Activated CD4-positive, alpha-beta T cell treated with anti-CD3 and anti-CD28 coated beads, Interleukin-2, amount 10 ng/mL, durations not matched to agents 7 days and 5 days (primary cell): ENCODE data around the gene CCDC12. TPM values are rescaled to one million over a fixed set of nuclear protein-coding genes. Genes with fewer than 3 reads are reported as not detected.
A peak's percentile ranks its signal among the peaks of the same experiment; 100 is the strongest.

Experiments
- CTCF ChIA-PET: fragments of 350-600 bp; sonication (Branson Sonifier 250); formaldehyde crosslinking; loops from one replicate; lab custom pipeline; 2021; ENCODE audit warnings: antibody characterized with exemption; lab: Charles Lee
- POLR2A ChIA-PET: fragments of 350-600 bp; sonication (Branson Sonifier 250); formaldehyde crosslinking; loops from one replicate; lab custom pipeline; 2021; ENCODE audit warnings: antibody characterized with exemption; lab: Charles Lee
- DNase-seq: peaks from one replicate; pipeline ENCODE4 v3.0.0-alpha.2; 2020
- H3K27ac Mint-ChIP-seq: one replicate; pipeline ENCODE4 v1.8.0; 2021; ENCODE audit warnings: mild to moderate bottlenecking, moderate library complexity, mixed read lengths
- H3K27me3 Mint-ChIP-seq: one replicate; pipeline ENCODE4 v1.8.0; 2021; ENCODE audit warnings: mixed read lengths
- H3K36me3 Mint-ChIP-seq: one replicate; pipeline ENCODE4 v1.8.0; 2021; ENCODE audit warnings: low read depth, mixed read lengths
- H3K4me1 Mint-ChIP-seq: one replicate; pipeline ENCODE4 v1.8.0; 2021; ENCODE audit warnings: mixed read lengths
- H3K4me3 Mint-ChIP-seq: one replicate; pipeline ENCODE4 v1.8.0; 2021; ENCODE audit warnings: mild to moderate bottlenecking, moderate library complexity, mixed read lengths
- H3K9me3 Mint-ChIP-seq: one replicate; pipeline ENCODE4 v1.8.0; 2021; ENCODE audit warnings: mixed read lengths
- total RNA-seq, 2 experiments: library from RNA; stranded (reverse); gene quantifications; one replicate each; pipeline ENCODE4 v1.2.3, GENCODE V29; 2021

The CCDC12 gene
- total RNA-seq, 2 experiments from 2014 or later = 48.7 to 56.1 TPM

- POLR2A ChIA-PET = no interaction called here
- Mint-ChIP-seq H3K36me3 (peaks cover 49% of the 10 kb centered on the region), H3K9me3 (no peaks in the 10 kb centered on the region), H3K4me1 (peaks cover 73% of the 10 kb centered on the region), H3K27ac (no peak overlapping the region), H3K4me3 (no peak overlapping the region), H3K27me3 (no peaks in the 10 kb centered on the region)
- no peak for DNase-seq
- CTCF ChIA-PET = interaction anchor here (1.0 to 4.5 kb wide), 3 partner anchors 10 to 39 kb away, joined by 3 to 21 read pairs (median 3); no protein-coding TSS in a partner anchor
These were observed 32.4 kb downstream of the CCDC12 start for GRCh38 chr3:46944191-46944590.

GRCh38 chr3:46943237-46944187, 33.0 kb downstream of the CCDC12 start:
- H3K27ac Mint-ChIP-seq = peak overlapping the region; percentile 16
- no peaks in the 10 kb centered on the region for H3K9me3 Mint-ChIP-seq
- ChIA-PET POLR2A (no interaction called here), CTCF (interaction anchor here (1.0 to 4.5 kb wide), 5 partner anchors 8 to 39 kb away, joined by 3 to 21 read pairs (median 3); no protein-coding TSS in a partner anchor)
- H3K4me1 Mint-ChIP-seq = peaks cover 71% of the 10 kb centered on the region
- no peaks in the 10 kb centered on the region for H3K27me3 Mint-ChIP-seq
- peaks cover 54% of the 10 kb centered on the region for H3K36me3 Mint-ChIP-seq
- no peak for DNase-seq
- no peak overlapping the region for H3K4me3 Mint-ChIP-seq

GRCh38 chr3:46942481-46943236, 33.9 kb downstream of the CCDC12 start:
- Mint-ChIP-seq H3K36me3 (peaks cover 57% of the 10 kb centered on the region), H3K27me3 (no peaks in the 10 kb centered on the region), H3K9me3 (no peaks in the 10 kb centered on the region), H3K4me3 (no peak overlapping the region), H3K4me1 (peaks cover 68% of the 10 kb centered on the region), H3K27ac (no peak overlapping the region)
- DNase-seq = no peak
- ChIA-PET CTCF (interaction anchor here (0.8 to 1.7 kb wide), 4 partner anchors 9 to 13 kb away, joined by 3 to 5 read pairs (median 4); no protein-coding TSS in a partner anchor), POLR2A (interaction anchor here (0.6 kb wide), 1 partner anchor 153 kb away, joined by 6 read pairs; no protein-coding TSS in a partner anchor)

- no peak for DNase-seq
- CTCF ChIA-PET = interaction anchor here (0.8 to 1.7 kb wide), 4 partner anchors 9 to 13 kb away, joined by 3 to 5 read pairs (median 4); no protein-coding TSS in a partner anchor
- no peaks in the 10 kb centered on the region for H3K9me3 Mint-ChIP-seq
- no peak overlapping the region for H3K27ac Mint-ChIP-seq
- peaks cover 56% of the 10 kb centered on the region for H3K36me3 Mint-ChIP-seq
- H3K4me1 Mint-ChIP-seq = peaks cover 62% of the 10 kb centered on the region
- POLR2A ChIA-PET = interaction anchor here (0.6 kb wide), 1 partner anchor 153 kb away, joined by 6 read pairs; no protein-coding TSS in a partner anchor
- H3K27me3 Mint-ChIP-seq = no peaks in the 10 kb centered on the region
- H3K4me3 Mint-ChIP-seq = no peak overlapping the region
These were observed 34.5 kb downstream of the CCDC12 start for GRCh38 chr3:46942076-46942475.

GRCh38 chr3:46939578-46940445, 36.7 kb downstream of the CCDC12 start:
- peaks cover 36% of the 10 kb centered on the region for H3K36me3 Mint-ChIP-seq
- POLR2A ChIA-PET = no interaction called here

GRCh38 chr3:46938118-46938517, 38.4 kb downstream of the CCDC12 start:
- Mint-ChIP-seq H3K9me3 (no peaks in the 10 kb centered on the region), H3K27ac (peak overlapping the region; percentile 52), H3K4me1 (peaks cover 47% of the 10 kb centered on the region), H3K4me3 (no peak overlapping the region), H3K27me3 (no peaks in the 10 kb centered on the region), H3K36me3 (peaks cover 32% of the 10 kb centered on the region)
- ChIA-PET CTCF (no interaction called here), POLR2A (no interaction called here)
- no peak for DNase-seq

More at GRCh38 chr3:46939578-46940445, 36.7 kb downstream of the CCDC12 start:
- Mint-ChIP-seq H3K4me1 (peaks cover 43% of the 10 kb centered on the region), H3K4me3 (no peak overlapping the region), H3K27me3 (no peaks in the 10 kb centered on the region), H3K9me3 (no peaks in the 10 kb centered on the region), H3K27ac (peak overlapping the region; percentile 46)
- DNase-seq = no peak
- CTCF ChIA-PET = interaction anchor here (0.8 to 1.0 kb wide), 2 partner anchors 14 kb away, joined by 3 to 4 read pairs; no protein-coding TSS in a partner anchor

GRCh38 chr3:46936733-46937250, 39.8 kb downstream of the CCDC12 start:
- no peak overlapping the region for H3K4me3 Mint-ChIP-seq
- H3K4me1 Mint-ChIP-seq = peaks cover 49% of the 10 kb centered on the region
- peaks cover 28% of the 10 kb centered on the region for H3K36me3 Mint-ChIP-seq
- H3K9me3 Mint-ChIP-seq = no peaks in the 10 kb centered on the region
- POLR2A ChIA-PET = no interaction called here
- no peak overlapping the region for H3K27ac Mint-ChIP-seq
- DNase-seq = no peak
- CTCF ChIA-PET = interaction anchor here (0.8 kb wide), 1 partner anchor 10 kb away, joined by 3 read pairs; no protein-coding TSS in a partner anchor
- H3K27me3 Mint-ChIP-seq = no peaks in the 10 kb centered on the region

- DNase-seq = no peak
- no peaks in the 10 kb centered on the region for H3K9me3 Mint-ChIP-seq
- ChIA-PET CTCF (interaction anchor here (0.6 to 4.1 kb wide), 6 partner anchors 9 to 1114 kb away, joined by 3 to 21 read pairs (median 4); no protein-coding TSS in a partner anchor), POLR2A (no interaction called here)
- peaks cover 32% of the 10 kb centered on the region for H3K36me3 Mint-ChIP-seq
- H3K27me3 Mint-ChIP-seq = no peaks in the 10 kb centered on the region
- no peak overlapping the region for H3K4me3 Mint-ChIP-seq
- H3K27ac Mint-ChIP-seq = no peak overlapping the region
- peaks cover 53% of the 10 kb centered on the region for H3K4me1 Mint-ChIP-seq
These were observed 40.5 kb downstream of the CCDC12 start for GRCh38 chr3:46935989-46936558.

- ChIA-PET POLR2A (no interaction called here), CTCF (interaction anchor here (0.6 to 4.1 kb wide), 6 partner anchors 9 to 1114 kb away, joined by 3 to 21 read pairs (median 6); no protein-coding TSS in a partner anchor)
- no peak for DNase-seq
- no peaks in the 10 kb centered on the region for H3K27me3 Mint-ChIP-seq
- no peaks in the 10 kb centered on the region for H3K9me3 Mint-ChIP-seq
- peaks cover 56% of the 10 kb centered on the region for H3K4me1 Mint-ChIP-seq
- H3K27ac Mint-ChIP-seq = no peak overlapping the region
- H3K4me3 Mint-ChIP-seq = no peak overlapping the region
- peaks cover 35% of the 10 kb centered on the region for H3K36me3 Mint-ChIP-seq
These were observed 41.2 kb downstream of the CCDC12 start for GRCh38 chr3:46935168-46935858.

- Mint-ChIP-seq H3K27ac (no peak overlapping the region), H3K4me1 (peaks cover 52% of the 10 kb centered on the region), H3K36me3 (peaks cover 33% of the 10 kb centered on the region), H3K27me3 (no peaks in the 10 kb centered on the region), H3K4me3 (no peak overlapping the region), H3K9me3 (no peaks in the 10 kb centered on the region)
- ChIA-PET POLR2A (no interaction called here), CTCF (interaction anchor here (1.1 to 4.1 kb wide), 5 partner anchors 8 to 25 kb away, joined by 3 to 21 read pairs (median 6); no protein-coding TSS in a partner anchor)
- no peak for DNase-seq
These were observed 41.9 kb downstream of the CCDC12 start for GRCh38 chr3:46934498-46935167.
